Skeletal muscle tissue (tissue), 4 donors: ENCODE data around the gene RNF39. TPM values are rescaled to one million over a fixed set of nuclear protein-coding genes. Genes with fewer than 3 reads are reported as not detected.

Source experiments
- H3K27ac ChIP-seq: one replicate; pipeline ENCODE4 v1.7.0; 2013; ENCODE audit warnings: mild to moderate bottlenecking, low read depth, low read length, inconsistent platforms
- H3K27me3 ChIP-seq, 3 donors: one replicate each; pipeline ENCODE4 v1.7.0; 2013; ENCODE audit warnings: low read length in 3 of 3; ENCODE audit not compliant: control insufficient read depth in 3 of 3, insufficient read depth in 3 of 3
- H3K36me3 ChIP-seq, 3 donors: one replicate each; pipeline ENCODE4 v1.7.0; 2013; ENCODE audit warnings: low read length in 3 of 3; ENCODE audit not compliant: control insufficient read depth in 3 of 3, insufficient read depth in 3 of 3
- H3K4me1 ChIP-seq, 3 donors: one replicate each; pipeline ENCODE4 v1.7.0; 2013; ENCODE audit warnings: low read length in 3 of 3, mild to moderate bottlenecking in 3 of 3; ENCODE audit not compliant: control insufficient read depth in 3 of 3, insufficient read depth in 3 of 3
- H3K4me3 ChIP-seq, 3 donors: one replicate each; pipeline ENCODE4 v1.7.0; 2013; ENCODE audit warnings: low read length in 3 of 3
- H3K9ac ChIP-seq, 3 donors: one replicate each; pipeline ENCODE4 v1.7.0; 2013; ENCODE audit warnings: low read length in 3 of 3, mild to moderate bottlenecking in 3 of 3, moderate library complexity in 2 of 3, low read depth in 1 of 3
- H3K9me3 ChIP-seq, 3 donors: one replicate each; pipeline ENCODE4 v1.7.0; 2013; ENCODE audit warnings: low read length in 3 of 3; ENCODE audit not compliant: control insufficient read depth in 3 of 3
- total RNA-seq: library from RNA; depleted of rRNA; stranded (reverse); fragments of >200 nt; gene quantifications from one replicate; pipeline ENCODE4 v1.2.3, GENCODE V29; 2014
- donor health status: Osteomylitis.

RNF39 gene
- total RNA-seq, 1 donor from 2014 or later = not detected

- no peaks in the 10 kb centered on the region for H3K4me1 ChIP-seq
- H3K27ac ChIP-seq = no peak overlapping the region
- no peak overlapping the region for H3K9ac ChIP-seq
- no peaks in the 10 kb centered on the region for H3K9me3 ChIP-seq
- H3K4me3 ChIP-seq = no peak overlapping the region
- H3K36me3 ChIP-seq = no peaks in the 10 kb centered on the region
- peaks cover 35 to 37% (median 37%) of the 10 kb centered on the region in 3 donors for H3K27me3 ChIP-seq
Measured at GRCh38 chr6:30111266-30111856, 35.8 kb upstream of the RNF39 start.

- Histone ChIP-seq H3K9me3 (no peaks in the 10 kb centered on the region), H3K27me3 (peaks cover 21 to 46% (median 43%) of the 10 kb centered on the region in 3 donors), H3K4me3 (no peak overlapping the region), H3K4me1 (peaks cover 31 to 33% (median 33%) of the 10 kb centered on the region in 3 donors), H3K9ac (no peak overlapping the region), H3K36me3 (no peaks in the 10 kb centered on the region), H3K27ac (no peak overlapping the region)
Measured at GRCh38 chr6:30104661-30105060, 29.1 kb upstream of the RNF39 start.

GRCh38 chr6:30103872-30104179, 28.3 kb upstream of the RNF39 start:
- H3K27ac ChIP-seq = no peak overlapping the region
- H3K27me3 ChIP-seq = peaks cover 25 to 52% (median 45%) of the 10 kb centered on the region in 3 donors

GRCh38 chr6:30102970-30103871, 27.7 kb upstream of the RNF39 start:
- Histone ChIP-seq H3K9ac (peak overlapping the region; percentile 55 to 79 (median 63)), H3K4me1 (peaks cover 31 to 33% (median 33%) of the 10 kb centered on the region in 3 donors), H3K27me3 (peaks cover 28 to 58% (median 47%) of the 10 kb centered on the region in 3 donors), H3K36me3 (no peaks in the 10 kb centered on the region), H3K4me3 (peak overlapping the region; percentile 55 to 81 (median 62)), H3K27ac (peak overlapping the region; percentile 40), H3K9me3 (no peaks in the 10 kb centered on the region)

More at GRCh38 chr6:30103872-30104179, 28.3 kb upstream of the RNF39 start:
- Histone ChIP-seq H3K9ac (peak overlapping the region in 2 of 3 donors; percentile 63 to 79), H3K4me3 (peak overlapping the region; percentile 55 to 81 (median 62)), H3K36me3 (no peaks in the 10 kb centered on the region), H3K4me1 (peaks cover 31 to 33% (median 33%) of the 10 kb centered on the region in 3 donors), H3K9me3 (no peaks in the 10 kb centered on the region)

- Histone ChIP-seq H3K36me3 (no peaks in the 10 kb centered on the region), H3K27me3 (peaks cover 34 to 60% (median 52%) of the 10 kb centered on the region in 3 donors), H3K9me3 (no peaks in the 10 kb centered on the region), H3K4me1 (peaks cover 31 to 33% (median 33%) of the 10 kb centered on the region in 3 donors), H3K27ac (peak overlapping the region; percentile 40), H3K9ac (peak overlapping the region in 2 of 3 donors; percentile 64 to 69), H3K4me3 (peak overlapping the region; percentile 61 to 81 (median 70))
Measured at GRCh38 chr6:30102414-30102969, 26.9 kb upstream of the RNF39 start.

- peaks cover 40 to 67% (median 60%) of the 10 kb centered on the region in 3 donors for H3K27me3 ChIP-seq
- H3K4me1 ChIP-seq = peaks cover 31 to 33% (median 33%) of the 10 kb centered on the region in 3 donors
- H3K9ac ChIP-seq = peak overlapping the region; percentile 54 to 69 (median 64)
- H3K27ac ChIP-seq = peak overlapping the region; percentile 40
- H3K36me3 ChIP-seq = no peaks in the 10 kb centered on the region
- no peaks in the 10 kb centered on the region for H3K9me3 ChIP-seq
- H3K4me3 ChIP-seq = peak overlapping the region; percentile 61 to 76 (median 70)
Measured at GRCh38 chr6:30101444-30102413, 26.2 kb upstream of the RNF39 start.

- Histone ChIP-seq H3K36me3 (no peaks in the 10 kb centered on the region), H3K4me3 (peak overlapping the region; percentile 54 to 76 (median 70)), H3K9me3 (no peaks in the 10 kb centered on the region), H3K9ac (peak overlapping the region; percentile 55 to 69 (median 57)), H3K27me3 (peaks cover 35 to 63% (median 55%) of the 10 kb centered on the region in 3 donors), H3K27ac (no peak overlapping the region), H3K4me1 (peaks cover 31 to 33% (median 33%) of the 10 kb centered on the region in 3 donors)
Measured at GRCh38 chr6:30100585-30101443, 25.2 kb upstream of the RNF39 start.

- peak overlapping the region in 1 of 3 donors; percentile 6 for H3K9ac ChIP-seq
- H3K27me3 ChIP-seq = peaks cover 42 to 67% (median 59%) of the 10 kb centered on the region in 3 donors
- no peaks in the 10 kb centered on the region for H3K36me3 ChIP-seq
- H3K4me1 ChIP-seq = peaks cover 31 to 33% (median 33%) of the 10 kb centered on the region in 3 donors
- H3K4me3 ChIP-seq = peak overlapping the region in 1 of 3 donors; percentile 39
- no peaks in the 10 kb centered on the region for H3K9me3 ChIP-seq
- H3K27ac ChIP-seq = no peak overlapping the region
Measured at GRCh38 chr6:30100154-30100553, 24.6 kb upstream of the RNF39 start.
